HG02884 (cell line): ENCODE measurements around the gene SEM1.
"Not testable (repeated sequence)": the region's sequence is repeated elsewhere in the genome, so short reads cannot be mapped to it uniquely, and the experiment has no call there.

Experiments used
- ATAC-seq: cut with Tn5 transposase; IDR thresholded peaks from one replicate; pipeline ENCODE4 v1.9.1; 2021; ENCODE audit warnings: mild to moderate bottlenecking, moderate library complexity; ENCODE audit not compliant: unreplicated experiment

Gene SEM1

GRCh38 chr7:96707901-96708774, 1.5 kb downstream of the SEM1 start:
- no peak for ATAC-seq

GRCh38 chr7:96701258-96701657, 8.4 kb downstream of the SEM1 start:
- ATAC-seq: no peak

- no peak for ATAC-seq
Observed at GRCh38 chr7:96700516-96700915, 9.1 kb downstream of the SEM1 start.

- ATAC-seq: no peak
Observed at GRCh38 chr7:96699219-96699871, 10.3 kb downstream of the SEM1 start.

GRCh38 chr7:96698449-96698848, 11.2 kb downstream of the SEM1 start:
- ATAC-seq: not testable (repeated sequence)

GRCh38 chr7:96697822-96698221, 11.8 kb downstream of the SEM1 start:
- ATAC-seq: no peak

- no peak for ATAC-seq
Observed at GRCh38 chr7:96695581-96695980, 14.1 kb downstream of the SEM1 start.

GRCh38 chr7:96694082-96694481, 15.6 kb downstream of the SEM1 start:
- no peak for ATAC-seq

- no peak for ATAC-seq
Observed at GRCh38 chr7:96691702-96692101, 17.9 kb downstream of the SEM1 start.

- ATAC-seq: no peak
Observed at GRCh38 chr7:96689414-96689813, 20.2 kb downstream of the SEM1 start.

- no peak for ATAC-seq
Observed at GRCh38 chr7:96686305-96686704, 23.3 kb downstream of the SEM1 start.

- peak; percentile 93 for ATAC-seq
Observed at GRCh38 chr7:96685755-96686154, 23.9 kb downstream of the SEM1 start.

- ATAC-seq: peak; percentile 59
Observed at GRCh38 chr7:96685353-96685752, 24.3 kb downstream of the SEM1 start.

GRCh38 chr7:96679886-96680285, 29.8 kb downstream of the SEM1 start:
- ATAC-seq: no peak

GRCh38 chr7:96676919-96677318, 32.7 kb downstream of the SEM1 start:
- no peak for ATAC-seq

- ATAC-seq: no peak
Observed at GRCh38 chr7:96675548-96675947, 34.1 kb downstream of the SEM1 start.

- ATAC-seq: no peak
Observed at GRCh38 chr7:96674565-96674964, 35.1 kb downstream of the SEM1 start.

GRCh38 chr7:96671854-96672253, 37.8 kb downstream of the SEM1 start:
- ATAC-seq: no peak

- no peak for ATAC-seq
Observed at GRCh38 chr7:96670338-96671289, 39.0 kb downstream of the SEM1 start.

- no peak for ATAC-seq
Observed at GRCh38 chr7:96669812-96670211, 39.8 kb downstream of the SEM1 start.

GRCh38 chr7:96667026-96667425, 42.6 kb downstream of the SEM1 start:
- ATAC-seq: no peak
